Endothelial cell of umbilical vein (primary cell): Measurements from ENCODE around the gene AGBL3. TPM values are rescaled to one million over a fixed set of nuclear protein-coding genes. Genes with fewer than 3 reads are reported as not detected.

Experiments
- BruUV-seq: library from RNA; stranded (reverse); fragments of 400-500 nt; replicated peaks from 2 replicates; lab custom pipeline; 2021; lab: Mats Ljungman, UMichigan
- CTCF ChIA-PET: fragments of 300-600, 350-600 bp; sonication (Branson Sonifier 250); formaldehyde crosslinking; loops from one replicate; lab custom pipeline; 2021; ENCODE audit warnings: antibody characterized with exemption, inconsistent platforms; lab: Charles Lee
- POLR2A ChIA-PET: fragments of 300-600, 350-600 bp; sonication (Branson Sonifier 250); formaldehyde crosslinking; loops from one replicate; lab custom pipeline; 2021; ENCODE audit warnings: antibody characterized with exemption, inconsistent platforms; lab: Charles Lee
- DNase-seq: peaks from one replicate; pipeline ENCODE4 v3.0.0-alpha.2; 2011; ENCODE audit warnings: low read depth, low spot score
- FAIRE-seq: peaks from 2 replicates; lab custom pipeline; 2011; peaks lifted over from hg19 to GRCh38; lab: Jason Lieb, UNC
- H2AFZ ChIP-seq: 2 replicates; pipeline ENCODE4 v1.6.0; 2012; ENCODE audit warnings: low read depth, low read length, control low read depth, inconsistent platforms
- H3K27ac ChIP-seq: 2 replicates; pipeline ENCODE4 v1.5.1; 2011; ENCODE audit warnings: low read depth, mild to moderate bottlenecking, control low read depth, low read length, moderate library complexity; ENCODE audit not compliant: insufficient read depth
- H3K27me3 ChIP-seq, 2 experiments: 2 replicates each; pipeline versions ENCODE4 v1.6.0 to v1.6.1; 2011; ENCODE audit warnings: low read length in 2 of 2, mixed read lengths in 1 of 2; ENCODE audit not compliant: control insufficient read depth in 2 of 2, insufficient read depth in 2 of 2
- H3K36me3 ChIP-seq, 2 experiments: 2 replicates in 1 of 2; 3 replicates in 1 of 2; pipeline ENCODE4 v1.5.1; 2011; ENCODE audit warnings: low read length in 2 of 2, mild to moderate bottlenecking in 1 of 2, moderate library complexity in 1 of 2; ENCODE audit not compliant: control insufficient read depth in 2 of 2, insufficient read depth in 2 of 2; ENCODE audit errors: extremely low read depth in 1 of 2
- H3K4me1 ChIP-seq: 3 replicates; pipeline ENCODE4 v1.5.1; 2011; ENCODE audit warnings: mild to moderate bottlenecking, low read length; ENCODE audit not compliant: control insufficient read depth, insufficient read depth; ENCODE audit errors: extremely low read depth
- H3K4me2 ChIP-seq: 2 replicates; pipeline ENCODE4 v1.6.1; 2011; ENCODE audit warnings: low read length, control low read depth, mixed read lengths; ENCODE audit not compliant: insufficient read depth
- H3K4me3 ChIP-seq, 3 experiments: fragments of 200-600 bp in 1 of 3; sonication (generic), shearing (Covaris generic) in 1 of 3; replicated peaks in 1 of 3; 2 replicates each; pipeline ENCODE4 v1.5.1; 2011 to 2016; ENCODE audit warnings: control low read depth in 3 of 3, low read length in 3 of 3, mild to moderate bottlenecking in 2 of 3, inconsistent platforms in 1 of 3, low read depth in 1 of 3, moderate library complexity in 1 of 3; ENCODE audit not compliant: insufficient read depth in 1 of 3
- H3K79me2 ChIP-seq: 2 replicates; pipeline ENCODE4 v1.6.0; 2012; ENCODE audit warnings: low read length, inconsistent platforms; ENCODE audit not compliant: control insufficient read depth, insufficient read depth
- H3K9ac ChIP-seq: replicated peaks from 2 replicates; pipeline ENCODE3; 2011; ENCODE audit warnings: low read length, control low read depth; ENCODE audit not compliant: insufficient read depth; ENCODE audit errors: extremely low read depth
- H3K9me1 ChIP-seq: replicated peaks from 3 replicates; pipeline ENCODE4 v1.6.0; 2011; ENCODE audit warnings: mild to moderate bottlenecking, low read length; ENCODE audit not compliant: control insufficient read depth, insufficient read depth; ENCODE audit errors: extremely low read depth
- H3K9me3 ChIP-seq: replicated peaks from 2 replicates; pipeline ENCODE4 v1.5.1; 2012; ENCODE audit warnings: low read length, inconsistent platforms; ENCODE audit not compliant: control insufficient read depth, insufficient read depth
- H4K20me1 ChIP-seq: replicated peaks from 2 replicates; pipeline ENCODE3; 2011; ENCODE audit warnings: mild to moderate bottlenecking, low read length; ENCODE audit not compliant: control insufficient read depth, insufficient read depth; ENCODE audit errors: extremely low read depth
- EZH2 ChIP-seq: IDR thresholded peaks from 2 replicates; pipeline ENCODE4 v1.6.1; 2012; ENCODE audit warnings: borderline replicate concordance, low read depth, mild to moderate bottlenecking, moderate library complexity, low read length, inconsistent platforms; ENCODE audit not compliant: severe bottlenecking
- FOS ChIP-seq: IDR thresholded peaks from 2 replicates; pipeline ENCODE4 v1.6.1; 2011; ENCODE audit warnings: mild to moderate bottlenecking, low read length, moderate library complexity, borderline replicate concordance; ENCODE audit not compliant: insufficient read depth
- GATA2 ChIP-seq: IDR thresholded peaks from 2 replicates; pipeline ENCODE4 v1.7.0; 2011; ENCODE audit warnings: low read depth, mild to moderate bottlenecking, moderate library complexity, mixed read lengths, low read length; ENCODE audit not compliant: insufficient read length, insufficient read depth
- JUN ChIP-seq: IDR thresholded peaks from 2 replicates; pipeline ENCODE4 v1.6.1; 2011; ENCODE audit warnings: borderline replicate concordance, low read depth; ENCODE audit not compliant: insufficient read length, insufficient read depth
- MYC ChIP-seq: IDR thresholded peaks from one replicate; pipeline ENCODE4 v1.6.1; 2011; ENCODE audit warnings: mild to moderate bottlenecking, low read depth, low read length
- POLR2A ChIP-seq: IDR thresholded peaks from 2 replicates; pipeline ENCODE4 v1.6.1; 2012; ENCODE audit warnings: low read depth, mild to moderate bottlenecking, control low read depth, low read length
- POLR2AphosphoS5 ChIP-seq: IDR thresholded peaks from 2 replicates; pipeline ENCODE4 v1.6.1; 2012; ENCODE audit warnings: low read depth, mild to moderate bottlenecking, control low read depth, low read length, moderate library complexity; ENCODE audit not compliant: insufficient read depth
- dilution Hi-C: fragments of 300-500 bp; cut with MboI; formaldehyde crosslinking; loops from one replicate; pipeline ENCODE4 v1.15.0; 2019; ENCODE audit warnings: low sequenced_read_pairs; ENCODE audit not compliant: extremely low pct_ligation_motif_present
- intact Hi-C: fragments of 100-400 bp; cut with micrococcal nuclease; formaldehyde crosslinking; loops from one replicate; pipeline ENCODE4 v1.10.0; 2022
- polyA plus RNA-seq, 4 experiments: library from polyadenylated mRNA; depleted of rRNA in 3 of 4; stranded (reverse) in 3 of 4; unstranded in 1 of 4; fragments of >200 nt; gene quantifications; 2 replicates each; pipeline versions ENCODE4 v1.2.1 to v1.2.3, GENCODE V29; 2011 to 2012; ENCODE audit warnings: missing spikeins in 1 of 4
- total RNA-seq: library from RNA; stranded (reverse); gene quantifications from 2 replicates; pipeline ENCODE4 v1.2.3, GENCODE V29; 2021
- TF ChIP-seq, protein P1 (sequence below): IDR thresholded peaks from 2 replicates; pipeline ENCODE4 v1.6.1; 2011; ENCODE audit not compliant: insufficient read depth, insufficient read length
- TF ChIP-seq, protein P2 (sequence below), 2 donors: IDR thresholded peaks; 1 replicate in 1 of 2; 2 replicates in 1 of 2; pipeline ENCODE4 v1.5.1; 2011; ENCODE audit warnings: low read length in 2 of 2, mild to moderate bottlenecking in 2 of 2, moderate library complexity in 2 of 2, control low read depth in 1 of 2, inconsistent platforms in 1 of 2, low read depth in 1 of 2; ENCODE audit not compliant: insufficient read depth in 1 of 2; ENCODE audit errors: extremely low read depth in 1 of 2

AGBL3 gene
- total and polyA plus RNA-seq, 2 donors (not counting 3 experiments of a cell fraction or from before 2014, with no cell fraction given): 0.97 to 3.2 TPM

DNA sequence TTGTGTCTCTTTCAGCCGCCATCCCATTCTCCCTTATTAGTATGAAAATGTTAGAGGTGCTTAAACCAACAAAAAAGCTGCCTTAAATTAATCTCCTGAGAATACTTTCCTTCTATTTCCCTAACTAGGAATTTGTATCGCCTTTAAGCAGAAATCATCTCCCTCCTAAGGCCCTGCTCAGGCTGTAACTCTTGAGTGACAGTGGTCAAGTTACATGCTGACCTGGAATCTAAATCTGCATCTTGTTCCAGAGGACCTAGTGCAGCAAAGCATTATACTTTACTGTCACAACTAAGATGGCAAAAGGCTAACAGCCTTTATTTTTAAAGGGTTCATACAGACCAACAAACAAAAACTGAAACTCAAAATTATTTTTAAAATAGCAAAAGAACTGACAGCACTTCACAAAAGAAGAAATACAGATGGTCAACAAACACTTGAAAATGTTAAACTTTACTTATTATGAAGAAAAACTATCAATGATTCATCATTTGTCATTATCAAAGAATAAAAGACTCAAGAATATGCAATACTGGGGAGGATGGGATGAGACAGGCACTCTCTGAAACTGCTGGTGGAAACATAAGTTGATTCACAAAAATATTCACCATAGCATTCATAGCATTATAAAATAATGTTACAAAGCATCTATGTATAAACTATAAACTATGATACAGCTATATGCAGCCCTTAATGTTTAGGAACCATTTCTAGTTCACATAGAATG is 173.2 kb downstream of the AGBL3 start:
- no peak for FAIRE-seq
- intact Hi-C loops (loop anchor here (1.0 to 10.0 kb wide), 5 partner anchors 8 to 465 kb away; partner anchors contain the start of gene AGBL3), dilution Hi-C loops (no loop called here)
- Histone ChIP-seq H3K9ac (no peak overlapping the region), H3K9me1 (no peaks in the 10 kb centered on the region), H3K79me2 (no peaks in the 10 kb centered on the region), H4K20me1 (no peaks in the 10 kb centered on the region), H2AFZ (no peak overlapping the region), H3K27ac (peak overlapping the region; percentile 68), H3K36me3 (no peaks in the 10 kb centered on the region), H3K4me1 (peaks cover 33% of the 10 kb centered on the region), H3K9me3 (no peaks in the 10 kb centered on the region), H3K4me2 (peak overlapping the region; percentile 75), H3K27me3 (no peaks in the 10 kb centered on the region), H3K4me3 (peak overlapping the region in 1 of 3 experiments; percentile 23)
- no peak for DNase-seq
- no peak for TF ChIP-seq POLR2AphosphoS5
- TF ChIP-seq EZH2: no peak
- no peak for TF ChIP-seq POLR2A
- POLR2A ChIA-PET: interaction anchor here (1.9 kb wide), 1 partner anchor 11 kb away, joined by 4 read pairs; the partner anchor contains the start of gene CYREN
- CTCF ChIA-PET: interaction anchor here (1.0 to 2.8 kb wide), 6 partner anchors 10 to 172 kb away, joined by 3 to 22 read pairs (median 14); partner anchors contain the start of genes AGBL3, CYREN and TMEM140
- TSS peak; percentile 13 for BruUV-seq

DNA sequence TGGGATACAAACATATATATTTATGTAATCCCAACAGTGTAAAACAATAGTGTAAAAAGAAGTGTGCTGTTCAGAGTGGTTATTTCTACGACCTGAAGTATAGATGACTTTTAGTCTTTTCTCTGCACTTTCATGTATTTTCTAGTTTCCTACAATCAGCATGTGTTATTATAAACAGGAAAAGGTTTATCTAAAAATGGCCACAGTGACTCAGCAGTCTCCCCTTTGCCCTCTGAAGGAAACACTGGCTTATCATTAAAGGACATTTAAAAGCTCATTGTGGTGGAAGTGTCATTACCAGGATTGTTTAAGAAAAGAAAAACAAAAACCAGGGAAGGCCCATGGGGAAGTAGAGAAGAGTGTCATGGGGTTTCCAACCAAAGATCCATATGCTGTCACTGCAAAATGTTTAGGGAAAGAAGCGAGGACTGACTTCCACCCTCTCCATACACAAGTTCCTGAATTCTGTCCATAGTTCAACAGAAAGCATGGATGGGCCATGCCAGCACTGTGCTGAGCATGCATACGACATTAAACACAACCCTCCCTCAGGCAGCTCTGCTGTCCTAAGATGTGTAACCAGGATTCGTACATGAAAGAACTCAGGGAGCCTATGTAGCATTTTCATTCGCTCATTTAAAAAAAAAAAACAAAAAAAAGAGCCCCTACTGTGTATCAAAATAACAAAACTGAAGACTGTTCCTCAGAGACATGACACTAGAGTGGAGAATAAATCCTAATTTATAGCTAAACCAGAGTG is 174.0 kb downstream of the AGBL3 start:
- no peaks in the 10 kb centered on the region for H3K9me1 ChIP-seq
- H3K4me2 ChIP-seq: peak overlapping the region; percentile 75
- no peaks in the 10 kb centered on the region for H3K36me3 ChIP-seq
- H3K9ac ChIP-seq: peak overlapping the region; percentile 12
- peak overlapping the region in 1 of 3 experiments; percentile 23 for H3K4me3 ChIP-seq
- peak overlapping the region; percentile 68 for H3K27ac ChIP-seq
- ChIA-PET POLR2A (interaction anchor here (0.7 to 1.9 kb wide), 5 partner anchors 9 to 16 kb away, joined by 3 to 7 read pairs (median 4); partner anchors contain the start of genes CYREN and TMEM140), CTCF (interaction anchor here (1.0 to 2.8 kb wide), 10 partner anchors 9 to 470 kb away, joined by 3 to 22 read pairs (median 4); partner anchors contain the start of genes AGBL3, CYREN and TMEM140)
- H3K4me1 ChIP-seq: peaks cover 33% of the 10 kb centered on the region
- H3K79me2 ChIP-seq: no peaks in the 10 kb centered on the region
- dilution Hi-C loops (no loop called here), intact Hi-C loops (loop anchor here (1.0 to 10.0 kb wide), 5 partner anchors 9 to 465 kb away; partner anchors contain the start of gene AGBL3)
- no TSS peak for BruUV-seq
- peak; percentile 95 for DNase-seq
- no peak overlapping the region for H2AFZ ChIP-seq
- no peaks in the 10 kb centered on the region for H3K27me3 ChIP-seq
- peak; percentile 97 for FAIRE-seq
- no peaks in the 10 kb centered on the region for H3K9me3 ChIP-seq
- TF ChIP-seq, protein P1, sequence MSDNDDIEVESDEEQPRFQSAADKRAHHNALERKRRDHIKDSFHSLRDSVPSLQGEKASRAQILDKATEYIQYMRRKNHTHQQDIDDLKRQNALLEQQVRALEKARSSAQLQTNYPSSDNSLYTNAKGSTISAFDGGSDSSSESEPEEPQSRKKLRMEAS: no peak
- TF ChIP-seq GATA2 (peak; percentile 83), JUN (peak; percentile 98), POLR2A (peak; percentile 16), FOS (peak; percentile 83), POLR2AphosphoS5 (peak; percentile 87), MYC (no peak), EZH2 (no peak)
- TF ChIP-seq, protein P2, sequence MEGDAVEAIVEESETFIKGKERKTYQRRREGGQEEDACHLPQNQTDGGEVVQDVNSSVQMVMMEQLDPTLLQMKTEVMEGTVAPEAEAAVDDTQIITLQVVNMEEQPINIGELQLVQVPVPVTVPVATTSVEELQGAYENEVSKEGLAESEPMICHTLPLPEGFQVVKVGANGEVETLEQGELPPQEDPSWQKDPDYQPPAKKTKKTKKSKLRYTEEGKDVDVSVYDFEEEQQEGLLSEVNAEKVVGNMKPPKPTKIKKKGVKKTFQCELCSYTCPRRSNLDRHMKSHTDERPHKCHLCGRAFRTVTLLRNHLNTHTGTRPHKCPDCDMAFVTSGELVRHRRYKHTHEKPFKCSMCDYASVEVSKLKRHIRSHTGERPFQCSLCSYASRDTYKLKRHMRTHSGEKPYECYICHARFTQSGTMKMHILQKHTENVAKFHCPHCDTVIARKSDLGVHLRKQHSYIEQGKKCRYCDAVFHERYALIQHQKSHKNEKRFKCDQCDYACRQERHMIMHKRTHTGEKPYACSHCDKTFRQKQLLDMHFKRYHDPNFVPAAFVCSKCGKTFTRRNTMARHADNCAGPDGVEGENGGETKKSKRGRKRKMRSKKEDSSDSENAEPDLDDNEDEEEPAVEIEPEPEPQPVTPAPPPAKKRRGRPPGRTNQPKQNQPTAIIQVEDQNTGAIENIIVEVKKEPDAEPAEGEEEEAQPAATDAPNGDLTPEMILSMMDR (IDR thresholded peaks at IDR 0.05; ENCODE audit: extremely low read depth in 1 of 2, insufficient read depth in 1 of 2, low read depth in 1 of 2, low read length in 2 of 2): no peak
- no peaks in the 10 kb centered on the region for H4K20me1 ChIP-seq
